DLD1 (cell line): ENCODE results near the gene CCDC34.
"Not testable (repeated sequence)": the region's sequence is repeated elsewhere in the genome, so short reads cannot be mapped to it uniquely, and the experiment has no call there.

Experiments
- in situ Hi-C: cut with HindIII; loops from 2 replicates; pipeline ENCODE4 v1.10.0; 2017; ENCODE audit warnings: low sequenced_read_pairs

The CCDC34 gene

GRCh38 chr11:27328614-27329013, 34.4 kb downstream of the CCDC34 start:
- in situ Hi-C loops: no loop called here

GRCh38 chr11:27327064-27327463, 36.0 kb downstream of the CCDC34 start:
- in situ Hi-C loops: not testable (repeated sequence)

DNA sequence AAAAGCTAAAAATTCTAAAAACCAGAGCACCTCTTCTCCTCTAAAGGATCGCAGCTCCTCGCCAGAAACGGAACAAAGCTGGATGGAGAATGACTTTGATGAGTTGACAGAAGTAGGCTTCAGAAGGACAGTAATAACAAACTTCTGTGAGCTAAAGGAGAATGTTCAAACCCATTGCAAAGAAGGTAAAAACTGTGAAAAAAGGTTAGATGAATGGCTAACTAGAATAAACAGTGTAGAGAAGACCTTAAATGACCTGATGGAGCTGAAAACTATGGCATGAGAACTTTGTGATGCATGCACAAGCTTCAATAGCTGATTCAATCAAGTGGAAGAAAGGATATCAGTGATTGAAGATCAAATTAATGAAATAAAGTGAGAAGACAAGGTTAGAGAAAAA, 40.8 kb downstream of the CCDC34 start:
- in situ Hi-C loops: not testable (repeated sequence)

DNA sequence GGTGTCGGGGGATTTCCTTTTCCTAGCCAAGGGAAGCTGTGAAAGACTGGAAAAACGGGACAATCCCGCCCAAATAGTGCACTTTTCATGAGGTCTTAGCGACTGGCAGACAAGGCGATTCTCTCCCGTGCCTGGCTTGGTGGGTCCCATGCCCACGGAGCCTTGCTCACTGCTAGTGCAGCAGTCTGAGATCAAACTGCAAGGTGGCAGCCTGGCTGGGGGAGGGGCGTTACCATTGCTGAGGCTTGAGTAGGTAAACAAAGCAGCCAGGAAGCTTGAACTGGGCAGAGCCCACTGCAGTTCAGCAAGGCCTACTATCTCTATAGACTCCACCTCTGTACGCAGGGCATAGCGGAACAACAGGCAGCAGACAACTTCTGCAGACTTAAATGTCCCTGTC, 41.7 kb downstream of the CCDC34 start:
- in situ Hi-C loops: not testable (repeated sequence)

DNA sequence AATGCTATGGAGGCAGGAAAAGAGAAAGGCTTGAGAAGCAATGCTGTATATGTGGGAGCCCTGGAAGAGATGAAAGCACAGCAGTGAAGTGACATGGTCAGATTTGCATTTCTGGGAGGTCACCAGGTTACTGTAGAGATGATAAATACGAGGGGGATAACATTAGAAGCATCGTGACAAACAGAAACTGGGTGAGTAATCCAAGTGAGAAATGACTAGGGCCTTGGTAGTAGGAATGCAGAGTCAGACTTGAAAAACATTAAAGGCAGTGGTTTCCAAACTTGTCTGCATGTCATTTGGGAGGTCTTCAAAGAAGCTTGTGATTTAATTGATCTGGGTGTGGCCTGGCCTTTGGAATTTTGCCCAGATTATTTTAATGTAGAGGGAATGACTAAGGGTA, 43.9 kb downstream of the CCDC34 start:
- in situ Hi-C loops: no loop called here

- in situ Hi-C loops: no loop called here
Measured at GRCh38 chr11:27317751-27318150, 45.3 kb downstream of the CCDC34 start.

- in situ Hi-C loops: no loop called here
Measured at GRCh38 chr11:27315836-27316235, 47.2 kb downstream of the CCDC34 start.

DNA sequence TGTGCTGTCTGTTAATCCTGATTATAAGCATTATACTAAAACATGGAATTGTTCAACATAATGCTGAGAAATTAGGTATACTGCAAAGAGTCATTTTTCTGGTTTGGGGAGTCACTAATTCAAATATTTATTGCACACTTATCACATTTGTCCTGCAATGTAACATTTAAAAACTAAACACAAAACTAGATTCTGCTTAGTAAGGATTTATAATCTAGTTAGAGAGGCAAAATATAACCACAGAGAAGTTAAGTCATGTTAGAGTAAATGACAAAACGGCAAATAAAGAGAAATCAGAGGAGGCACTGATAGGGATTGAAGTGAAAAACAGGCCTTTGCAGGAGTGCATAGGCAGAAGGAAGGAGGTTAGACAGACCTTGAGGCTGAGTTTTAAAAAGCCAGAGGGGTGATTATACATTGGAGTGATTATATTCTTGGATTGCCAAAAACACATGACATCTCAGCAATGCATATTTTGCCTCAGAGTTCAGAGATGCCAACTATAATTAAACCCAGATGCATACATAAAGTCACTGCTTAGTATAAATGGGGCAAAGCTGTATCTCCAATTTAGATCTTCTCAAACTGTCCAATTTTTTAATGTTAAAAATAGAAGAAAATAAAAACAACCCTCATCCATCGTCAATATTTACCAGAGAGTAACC, 49.7 kb downstream of the CCDC34 start:
- in situ Hi-C loops: no loop called here

GRCh38 chr11:27312110-27312509, 50.9 kb downstream of the CCDC34 start:
- in situ Hi-C loops: no loop called here

DNA sequence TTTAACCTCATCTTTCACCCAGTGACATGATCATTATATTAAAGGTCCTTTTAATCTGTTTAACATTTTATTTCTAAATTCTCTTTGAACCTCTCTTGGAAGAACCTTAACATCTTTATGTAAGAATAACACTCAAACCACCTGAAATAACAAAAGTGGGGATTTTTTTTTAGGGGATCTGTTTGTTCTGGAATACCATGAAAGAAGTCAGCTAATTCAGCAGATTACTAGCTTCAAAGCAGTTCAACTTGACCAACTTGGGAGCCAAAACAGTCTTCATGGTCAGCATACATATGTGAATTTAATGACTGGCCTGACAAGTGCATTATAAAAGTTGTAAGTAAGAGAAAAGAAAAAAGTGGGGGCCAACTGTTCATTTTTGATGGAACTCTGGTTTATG, 52.3 kb downstream of the CCDC34 start:
- in situ Hi-C loops: no loop called here

GRCh38 chr11:27310182-27310581, 52.8 kb downstream of the CCDC34 start:
- in situ Hi-C loops: no loop called here

GRCh38 chr11:27309046-27309445, 54.0 kb downstream of the CCDC34 start:
- in situ Hi-C loops: no loop called here

DNA sequence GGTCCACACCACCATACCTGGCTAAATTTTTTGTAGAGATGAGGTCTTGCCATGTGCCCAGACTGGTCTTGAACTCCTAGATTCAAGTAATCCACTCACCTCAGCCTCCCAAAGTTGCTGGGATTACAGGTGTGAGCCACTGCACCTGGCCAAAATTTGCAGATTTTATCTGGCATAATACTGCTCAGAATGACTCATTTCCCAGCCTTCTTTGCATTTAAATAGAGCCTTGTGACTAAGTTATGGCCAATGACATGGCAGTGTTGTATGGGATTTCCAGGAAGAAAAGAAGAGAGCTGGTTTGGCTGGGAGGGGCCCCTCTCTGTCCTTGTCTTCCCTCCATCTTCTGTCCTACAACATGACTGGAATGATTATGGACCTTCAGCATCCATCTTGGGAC, 55.8 kb downstream of the CCDC34 start:
- in situ Hi-C loops: no loop called here

DNA sequence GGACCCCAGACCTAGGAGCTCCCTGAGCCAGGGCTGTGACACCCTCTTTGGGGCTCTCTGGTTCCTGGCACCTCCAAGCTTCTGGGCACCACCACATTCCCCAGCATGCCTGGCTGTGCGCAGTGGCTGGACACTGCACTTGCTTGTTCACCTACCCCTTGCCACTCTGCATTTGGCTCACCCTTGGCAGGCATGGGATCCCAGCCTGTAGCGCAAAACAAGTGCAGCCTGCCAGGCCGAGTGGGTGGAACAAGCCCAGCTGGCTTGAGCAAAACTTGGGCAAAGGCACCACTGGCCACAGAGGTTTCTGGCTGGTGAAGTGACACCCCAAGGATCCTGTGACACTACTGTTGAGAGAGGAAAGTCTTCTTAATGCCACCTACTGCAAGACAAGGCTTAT, 57.3 kb downstream of the CCDC34 start:
- in situ Hi-C loops: no loop called here

GRCh38 chr11:27304514-27304913, 58.5 kb downstream of the CCDC34 start:
- in situ Hi-C loops: no loop called here

- in situ Hi-C loops: no loop called here
Measured at GRCh38 chr11:27303903-27304302, 59.1 kb downstream of the CCDC34 start.

GRCh38 chr11:27300974-27301373, 62.0 kb downstream of the CCDC34 start:
- in situ Hi-C loops: no loop called here

DNA sequence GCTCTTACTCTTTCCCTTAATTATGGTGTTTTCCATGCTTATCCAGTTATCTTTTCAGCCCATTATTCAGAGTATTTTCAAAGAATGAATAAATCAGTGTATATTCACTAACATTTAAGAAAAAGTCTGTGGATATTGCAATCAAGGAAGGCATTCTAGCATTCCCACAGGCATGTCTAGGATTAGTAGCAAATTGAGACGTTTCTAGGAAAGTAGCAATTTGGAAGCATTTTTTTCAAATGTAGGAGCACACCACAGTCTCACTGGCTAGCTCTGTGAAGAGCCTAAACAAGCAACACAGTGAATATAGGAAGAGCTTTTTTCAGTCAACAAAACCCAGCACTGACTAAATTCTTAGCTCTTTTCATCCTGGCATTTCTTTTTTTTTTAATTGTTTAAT, 65.4 kb downstream of the CCDC34 start:
- in situ Hi-C loops: no loop called here

DNA sequence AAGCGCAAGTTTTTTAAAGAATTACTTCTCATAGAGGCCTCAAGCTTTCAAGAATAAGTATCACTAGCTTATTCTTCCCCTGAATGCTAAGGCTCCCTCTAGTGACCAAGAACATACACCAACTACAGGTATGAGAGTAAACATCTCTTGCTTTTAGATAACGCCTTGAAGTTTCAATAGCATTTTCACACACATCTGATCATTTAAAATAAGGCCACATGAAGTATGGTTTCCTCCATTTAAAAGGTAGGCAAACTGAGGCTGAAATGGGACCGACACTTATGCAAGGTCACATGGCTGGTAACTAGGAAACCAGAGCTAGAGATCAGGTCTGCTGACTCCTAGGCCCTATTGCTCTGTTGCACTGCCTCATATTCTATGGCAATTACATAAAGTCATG, 66.5 kb downstream of the CCDC34 start:
- in situ Hi-C loops: no loop called here

GRCh38 chr11:27295928-27296327, 67.1 kb downstream of the CCDC34 start:
- in situ Hi-C loops: no loop called here

GRCh38 chr11:27294654-27295053, 68.4 kb downstream of the CCDC34 start:
- in situ Hi-C loops: no loop called here

GRCh38 chr11:27293515-27294417, 69.2 kb downstream of the CCDC34 start:
- in situ Hi-C loops: no loop called here
